ENCODE data around the gene THOC1.

- no peak for TF ChIP-seq POLR2A (IDR thresholded peaks at IDR 0.05)
- no peak for TF ChIP-seq CTCF (IDR thresholded peaks at IDR 0.05 in 4 of 5, conservative IDR thresholded peaks at IDR 0.05 in 1 of 5)
Observed at GRCh38 chr18:260547-260946, 7.3 kb downstream of the THOC1 start.
